Measurements from ENCODE around the gene SOHLH1.

The SOHLH1 gene

DNA sequence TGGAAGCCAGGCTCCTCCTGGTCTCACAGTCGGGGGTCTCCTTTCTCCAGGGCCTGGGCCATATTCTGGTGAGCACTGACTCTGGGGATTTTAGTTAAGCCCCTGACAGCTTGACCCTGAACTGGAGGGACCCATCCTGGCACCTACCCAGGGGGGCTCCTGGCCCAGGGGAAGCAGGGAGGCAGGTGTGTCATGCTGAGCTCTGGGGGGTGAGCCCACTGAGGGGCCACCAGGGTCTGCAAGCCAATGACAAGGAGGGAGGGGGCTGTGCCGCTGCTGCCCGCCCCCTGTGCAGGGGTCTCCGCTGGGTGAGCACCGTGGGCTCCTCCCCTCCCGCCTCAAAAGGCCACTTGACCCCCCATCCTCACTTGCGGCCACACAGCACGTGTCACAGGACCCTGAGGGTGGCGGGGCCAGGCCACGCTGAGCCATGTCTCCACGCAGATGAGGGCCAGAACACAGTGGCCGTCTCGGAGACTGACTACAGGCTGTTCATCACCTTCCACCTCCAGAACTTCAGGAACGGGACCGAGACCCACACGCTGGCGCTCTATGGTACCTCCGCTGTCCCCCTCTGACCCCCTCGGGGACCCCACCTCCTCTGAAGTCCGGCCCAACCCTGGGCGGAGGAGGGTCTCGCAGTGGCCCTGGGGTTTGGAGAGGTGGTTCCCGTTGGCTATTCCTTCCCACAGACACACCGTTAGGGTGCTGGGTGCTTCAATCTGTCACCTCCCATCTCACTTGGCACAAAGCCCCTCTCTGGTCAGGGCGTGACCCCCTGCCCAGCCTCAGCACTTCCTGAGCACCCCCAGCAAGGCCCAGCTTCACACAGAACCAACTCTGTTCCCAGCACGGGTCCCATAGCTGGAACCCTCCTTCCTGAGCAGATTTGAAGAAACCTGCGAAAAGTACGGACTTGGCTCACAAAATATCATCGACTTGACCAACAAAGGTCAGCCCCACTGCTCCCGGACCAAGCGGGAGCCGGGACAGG, 34.2 kb downstream of the SOHLH1 start:
- POLR2A ChIA-PET (ENCODE audit: low non-redundant PET), result no interaction called here
- DNase-seq (ENCODE audit: low spot score), result no peak
- TF ChIP-seq, protein P1, sequence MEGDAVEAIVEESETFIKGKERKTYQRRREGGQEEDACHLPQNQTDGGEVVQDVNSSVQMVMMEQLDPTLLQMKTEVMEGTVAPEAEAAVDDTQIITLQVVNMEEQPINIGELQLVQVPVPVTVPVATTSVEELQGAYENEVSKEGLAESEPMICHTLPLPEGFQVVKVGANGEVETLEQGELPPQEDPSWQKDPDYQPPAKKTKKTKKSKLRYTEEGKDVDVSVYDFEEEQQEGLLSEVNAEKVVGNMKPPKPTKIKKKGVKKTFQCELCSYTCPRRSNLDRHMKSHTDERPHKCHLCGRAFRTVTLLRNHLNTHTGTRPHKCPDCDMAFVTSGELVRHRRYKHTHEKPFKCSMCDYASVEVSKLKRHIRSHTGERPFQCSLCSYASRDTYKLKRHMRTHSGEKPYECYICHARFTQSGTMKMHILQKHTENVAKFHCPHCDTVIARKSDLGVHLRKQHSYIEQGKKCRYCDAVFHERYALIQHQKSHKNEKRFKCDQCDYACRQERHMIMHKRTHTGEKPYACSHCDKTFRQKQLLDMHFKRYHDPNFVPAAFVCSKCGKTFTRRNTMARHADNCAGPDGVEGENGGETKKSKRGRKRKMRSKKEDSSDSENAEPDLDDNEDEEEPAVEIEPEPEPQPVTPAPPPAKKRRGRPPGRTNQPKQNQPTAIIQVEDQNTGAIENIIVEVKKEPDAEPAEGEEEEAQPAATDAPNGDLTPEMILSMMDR (conservative IDR thresholded peaks at IDR 0.05; ENCODE audit: low read depth), result no peak
- H3K27ac ChIP-seq, result no peak overlapping the region
- CTCF ChIA-PET, result no interaction called here

DNA sequence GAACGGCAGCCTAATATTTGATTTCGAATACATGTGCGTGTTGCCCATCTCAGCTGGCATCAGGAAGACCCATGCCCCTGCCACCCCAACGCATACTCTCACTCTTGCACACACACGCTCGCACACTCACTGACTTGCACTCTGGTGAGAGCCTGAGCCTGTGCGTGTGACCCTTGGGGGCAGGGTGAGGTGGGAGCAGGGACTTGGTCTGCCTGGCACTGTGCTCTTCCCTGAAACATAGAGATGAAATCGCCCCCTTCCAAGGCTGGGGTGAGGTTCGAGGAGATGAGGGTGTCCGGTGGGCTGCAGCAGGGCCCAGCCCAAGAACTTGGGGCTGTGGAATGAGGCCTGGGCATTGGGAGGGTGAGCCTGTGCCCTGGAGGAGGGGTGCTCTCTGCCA, 35.0 kb downstream of the SOHLH1 start:
- ChIA-PET POLR2A (ENCODE audit: low non-redundant PET) (no interaction called here), CTCF (interaction anchor here (0.7 kb wide), 1 partner anchor 138 kb away, joined by 3 read pairs; no protein-coding TSS in a partner anchor)
- H3K27ac ChIP-seq, result no peak overlapping the region
- TF ChIP-seq, protein P1 (conservative IDR thresholded peaks at IDR 0.05; ENCODE audit: low read depth), result no peak
- no peak for DNase-seq (ENCODE audit: low spot score)

DNA sequence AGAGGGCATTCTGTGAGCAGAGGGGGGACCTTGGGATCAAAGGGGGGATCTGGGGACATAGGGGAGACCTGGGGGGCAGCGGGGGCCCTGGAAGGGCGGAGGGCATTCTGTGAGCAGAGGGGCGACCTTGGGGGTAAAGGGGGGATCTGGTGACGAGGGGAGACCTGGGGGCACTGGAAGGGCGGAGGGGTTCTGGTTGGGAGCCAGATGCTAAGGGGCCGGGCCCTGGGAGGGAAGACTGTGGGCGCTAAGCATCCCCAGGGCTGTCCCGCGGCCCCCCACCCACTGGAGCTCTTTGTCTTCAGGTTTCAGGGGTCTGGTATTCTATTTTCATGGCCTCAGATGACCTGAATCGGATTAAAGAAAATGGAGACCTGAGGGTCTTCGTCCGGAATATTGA, 35.4 kb downstream of the SOHLH1 start:
- no peak overlapping the region for H3K27ac ChIP-seq
- TF ChIP-seq, protein P1 (conservative IDR thresholded peaks at IDR 0.05; ENCODE audit: low read depth), result no peak
- DNase-seq (ENCODE audit: low spot score), result no peak
- ChIA-PET POLR2A (ENCODE audit: low non-redundant PET) (no interaction called here), CTCF (interaction anchor here (0.7 kb wide), 1 partner anchor 139 kb away, joined by 3 read pairs; no protein-coding TSS in a partner anchor)

DNA sequence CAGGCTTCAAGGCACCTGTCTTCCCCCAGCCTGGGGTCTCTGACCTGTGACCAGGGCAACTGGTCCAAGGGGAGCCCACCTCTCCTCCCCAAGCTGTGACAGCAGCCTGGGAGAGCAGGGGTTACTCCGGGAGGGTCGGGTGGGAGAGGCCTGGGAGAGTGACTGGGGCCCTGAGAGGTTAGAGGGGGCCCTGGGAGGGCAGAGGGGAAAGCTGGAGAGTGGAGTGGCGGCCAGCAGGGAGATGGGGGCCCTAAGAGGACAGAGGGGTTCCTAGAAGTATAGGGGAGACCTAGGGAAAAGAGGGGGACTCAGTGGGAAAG, 35.9 kb downstream of the SOHLH1 start:
- DNase-seq (ENCODE audit: low spot score), result no peak
- no peak overlapping the region for H3K27ac ChIP-seq
- CTCF ChIA-PET, result no interaction called here
- TF ChIP-seq, protein P1 (conservative IDR thresholded peaks at IDR 0.05; ENCODE audit: low read depth), result no peak
- POLR2A ChIA-PET (ENCODE audit: low non-redundant PET), result no interaction called here

DNA sequence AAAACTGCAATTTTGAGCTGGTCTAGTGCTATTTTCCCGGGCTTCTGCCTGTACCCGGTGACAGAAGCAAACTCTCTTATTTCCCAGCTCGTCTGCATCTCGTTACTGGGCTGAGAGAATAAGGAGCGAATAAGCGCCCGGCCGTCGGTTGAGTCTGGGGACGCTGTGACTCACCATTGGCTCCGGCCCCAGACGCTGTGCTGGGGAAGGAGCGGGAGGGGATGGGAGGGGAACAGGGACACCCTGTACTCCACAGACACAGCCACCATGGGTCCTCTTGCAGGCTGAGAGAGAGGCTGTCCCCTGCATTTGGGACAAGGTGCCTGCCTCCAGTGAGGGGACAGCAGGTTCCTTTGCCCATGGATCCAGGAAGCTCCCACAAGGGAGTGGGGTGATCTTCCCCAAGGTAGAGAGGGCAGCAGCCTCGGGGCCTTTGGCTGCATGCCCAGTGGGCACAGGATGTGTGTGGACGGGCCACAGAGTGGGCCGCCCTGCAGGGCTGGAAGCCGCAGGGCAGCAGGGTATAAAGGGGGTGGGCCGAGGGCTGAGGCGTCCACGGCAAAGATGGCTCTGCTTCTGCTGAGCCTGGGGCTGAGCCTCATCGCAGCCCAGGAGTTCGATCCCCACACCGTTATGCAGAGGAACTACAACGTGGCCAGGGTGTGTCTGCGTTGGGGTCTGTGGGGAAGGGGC, 36.4 kb downstream of the SOHLH1 start, which contains the start of gene LCN9:
LCN9 (plus strand) TSS at position 552 of the 693 bp plus-strand sequence; CDS start at position 565, 13 bp downstream.
- DNase-seq (ENCODE audit: low spot score), result no peak
- no peak within 1 kb of the TSS for H3K27ac ChIP-seq
- ChIA-PET POLR2A (ENCODE audit: low non-redundant PET) (no interaction called here), CTCF (no interaction called here)
- TF ChIP-seq, protein P1 (conservative IDR thresholded peaks at IDR 0.05; ENCODE audit: low read depth), result no peak

DNA sequence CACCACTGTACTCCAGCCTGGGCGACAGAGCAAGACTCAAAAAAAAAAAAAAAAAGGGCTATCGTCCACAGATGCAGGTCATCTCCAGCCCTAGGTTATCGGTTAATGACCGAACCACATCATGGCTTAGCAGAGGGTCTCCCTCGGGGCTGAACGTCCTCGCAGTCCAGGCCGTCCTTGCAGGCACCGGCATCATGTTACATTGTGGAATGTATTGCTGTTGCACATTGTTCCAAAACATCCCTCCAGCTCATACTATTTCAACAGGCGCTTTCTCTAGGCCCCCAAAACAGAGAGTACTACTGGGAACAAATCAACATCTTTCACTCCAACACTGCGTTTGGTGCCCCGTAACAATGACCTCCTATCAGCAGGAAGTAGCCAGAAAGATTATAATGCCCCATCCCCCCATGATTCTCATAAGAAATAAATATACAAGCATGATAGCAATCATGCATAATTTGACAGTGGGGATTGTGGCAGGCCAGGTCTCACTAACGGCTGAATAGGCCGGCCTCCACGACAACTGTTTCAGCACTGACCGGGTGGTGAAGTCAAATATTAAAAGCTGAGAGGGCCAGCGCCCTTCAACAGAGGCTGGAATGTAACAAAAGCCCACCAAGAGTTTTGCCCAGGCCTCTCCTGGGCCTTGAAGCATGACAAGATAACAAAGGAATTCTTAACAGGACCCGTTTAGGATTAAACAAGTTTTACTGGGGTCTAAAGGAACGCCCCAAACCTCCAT, 37.3 kb downstream of the SOHLH1 start:
- H3K27ac ChIP-seq, result no peak overlapping the region

More for the DNA sequence above, 37.3 kb downstream of the SOHLH1 start:
- ChIA-PET CTCF (no interaction called here), POLR2A (ENCODE audit: low non-redundant PET) (no interaction called here)
- TF ChIP-seq, protein P1 (conservative IDR thresholded peaks at IDR 0.05; ENCODE audit: low read depth), result no peak
- no peak for DNase-seq (ENCODE audit: low spot score)
